NCI-H2081 (cell line): ENCODE results near the gene FKBP14.
"Not testable (repeated sequence)": the region's sequence is repeated elsewhere in the genome, so short reads cannot be mapped to it uniquely, and the experiment has no call there.

ENCODE experiments used
- DNase-seq, 2 experiments: peaks; one replicate each; lab custom pipeline; 2025; lab: John Stamatoyannopoulos, UW

Gene FKBP14

GRCh38 chr7:29989257-29989995 is 37.1 kb downstream of the FKBP14 start, which contains the start of gene SCRN1:
Gene SCRN1, minus strand, starts transcription at chr7:29989801. Its CDS starts 20,734 bp downstream, at chr7:29969067.
- DNase-seq, result peak; percentile 64 to 80

- peak; percentile 37 to 79 for DNase-seq
These were observed 37.9 kb downstream of the FKBP14 start for GRCh38 chr7:29988424-29989256.

GRCh38 chr7:29987811-29988317 is 38.6 kb downstream of the FKBP14 start:
- peak; percentile 10 to 47 for DNase-seq

GRCh38 chr7:29987083-29987482 is 39.4 kb downstream of the FKBP14 start:
- DNase-seq, result no peak

GRCh38 chr7:29980151-29980550 is 46.4 kb downstream of the FKBP14 start:
- no peak for DNase-seq

- no peak for DNase-seq
These were observed 48.4 kb downstream of the FKBP14 start for GRCh38 chr7:29977886-29978651.

GRCh38 chr7:29976673-29977415 is 49.7 kb downstream of the FKBP14 start:
- DNase-seq, result no peak

- DNase-seq, result no peak
These were observed 50.2 kb downstream of the FKBP14 start for GRCh38 chr7:29976266-29976665.

- no peak for DNase-seq
These were observed 50.9 kb downstream of the FKBP14 start for GRCh38 chr7:29975561-29975960.

- no peak for DNase-seq
These were observed 52.2 kb downstream of the FKBP14 start for GRCh38 chr7:29974286-29974685.

GRCh38 chr7:29972315-29972669 is 54.2 kb downstream of the FKBP14 start:
- DNase-seq, result no peak

GRCh38 chr7:29971566-29972314 is 54.8 kb downstream of the FKBP14 start:
- DNase-seq, result no peak

GRCh38 chr7:29970158-29970557 is 56.3 kb downstream of the FKBP14 start:
- no peak for DNase-seq

GRCh38 chr7:29969738-29970137 is 56.8 kb downstream of the FKBP14 start:
- no peak for DNase-seq

GRCh38 chr7:29968683-29969395 is 57.7 kb downstream of the FKBP14 start:
- no peak for DNase-seq

- DNase-seq, result no peak
These were observed 61.5 kb downstream of the FKBP14 start for GRCh38 chr7:29965030-29965429.

GRCh38 chr7:29962035-29962434 is 64.5 kb downstream of the FKBP14 start:
- DNase-seq, result no peak

- not testable (repeated sequence) for DNase-seq
These were observed 64.9 kb downstream of the FKBP14 start for GRCh38 chr7:29961611-29962010.
